SK-N-DZ (cell line): Measurements from ENCODE around the gene TTC6.

Experiments
- DNase-seq: peaks from one replicate; pipeline ENCODE4 v3.0.0-alpha.2; 2015; ENCODE audit warnings: low spot score

TTC6 gene

GRCh38 chr14:37622231-37622923, 26.9 kb downstream of the TTC6 start:
- no peak for DNase-seq

- no peak for DNase-seq
Observed at GRCh38 chr14:37623426-37623951, 28.1 kb downstream of the TTC6 start.

- no peak for DNase-seq
Observed at GRCh38 chr14:37623971-37624370, 28.5 kb downstream of the TTC6 start.

GRCh38 chr14:37625597-37626595, 30.5 kb downstream of the TTC6 start:
- DNase-seq, result no peak

- no peak for DNase-seq
Observed at GRCh38 chr14:37637341-37637740, 41.9 kb downstream of the TTC6 start.

- no peak for DNase-seq
Observed at GRCh38 chr14:37638599-37638998, 43.2 kb downstream of the TTC6 start.

- DNase-seq, result no peak
Observed at GRCh38 chr14:37641117-37641516, 45.7 kb downstream of the TTC6 start.

- no peak for DNase-seq
Observed at GRCh38 chr14:37642125-37642524, 46.7 kb downstream of the TTC6 start.

- DNase-seq, result no peak
Observed at GRCh38 chr14:37643701-37644100, 48.3 kb downstream of the TTC6 start.
